Coronary artery (tissue), 2 donors: ENCODE results near the gene CEBPZOS.
"Not testable (repeated sequence)": the region's sequence is repeated elsewhere in the genome, so short reads cannot be mapped to it uniquely, and the experiment has no call there.

Experiments used
- DNase-seq: peaks from one replicate; pipeline ENCODE4 v3.0.0-alpha.2; 2017; ENCODE audit warnings: low spot score
- H3K27ac ChIP-seq, 2 donors: fragments of 200-600 bp; sonication (generic); one replicate each; pipeline ENCODE4 v1.5.1; 2016 to 2019
- H3K4me3 ChIP-seq: fragments of 200-600 bp; sonication (generic); 2 replicates; pipeline ENCODE4 v1.5.1; 2016; ENCODE audit warnings: mild to moderate bottlenecking, moderate library complexity
- CTCF ChIP-seq: fragments of 200-600 bp; sonication (generic); IDR thresholded peaks from one replicate; pipeline ENCODE4 v1.5.1; 2019; ENCODE audit warnings: antibody characterized with exemption

The CEBPZOS gene

GRCh38 chr2:37191253-37191652 lies 5.0 kb upstream of the CEBPZOS start:
- no peak for TF ChIP-seq CTCF
- no peak overlapping the region for H3K4me3 ChIP-seq
- H3K27ac ChIP-seq: no peak overlapping the region
- no peak for DNase-seq

GRCh38 chr2:37191747-37192146 lies 4.5 kb upstream of the CEBPZOS start:
- H3K4me3 ChIP-seq: no peak overlapping the region
- H3K27ac ChIP-seq: no peak overlapping the region
- no peak for TF ChIP-seq CTCF
- DNase-seq: no peak

GRCh38 chr2:37192551-37192950 lies 3.7 kb upstream of the CEBPZOS start:
- no peak overlapping the region for H3K27ac ChIP-seq
- no peak for DNase-seq
- TF ChIP-seq CTCF: no peak

GRCh38 chr2:37195862-37196319 lies 405 bp upstream of the CEBPZOS start:
- peak overlapping the region; percentile 73 for H3K4me3 ChIP-seq
- not testable (repeated sequence) for DNase-seq
- peak overlapping the region; percentile 86 to 95 for H3K27ac ChIP-seq

More at GRCh38 chr2:37192551-37192950, 3.7 kb upstream of the CEBPZOS start:
- H3K4me3 ChIP-seq: no peak overlapping the region

DNA sequence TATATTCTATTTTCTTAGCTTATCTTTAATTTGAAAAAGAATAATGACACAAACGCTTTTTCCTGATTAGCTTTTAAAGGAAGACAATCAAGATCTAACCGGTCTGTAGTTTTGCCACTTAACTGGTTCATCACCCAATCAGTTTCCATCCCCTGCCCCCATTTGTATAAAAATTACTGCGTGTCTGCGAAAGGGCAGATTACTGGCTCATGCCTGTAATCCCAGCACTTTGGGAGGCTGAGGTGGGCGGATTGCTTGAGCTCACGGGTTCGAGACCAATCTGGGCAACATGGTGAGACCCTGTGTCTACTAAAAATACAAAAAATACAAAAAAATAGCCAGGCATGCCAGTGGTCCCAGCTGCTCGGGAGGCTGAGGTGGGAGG lies 2.4 kb downstream of the CEBPZOS start:
- TF ChIP-seq CTCF: no peak
- Histone ChIP-seq H3K27ac (no peak overlapping the region), H3K4me3 (no peak overlapping the region)
- no peak for DNase-seq

GRCh38 chr2:37201208-37201607 lies 4.9 kb downstream of the CEBPZOS start:
- no peak for DNase-seq
- no peak overlapping the region for H3K4me3 ChIP-seq
- TF ChIP-seq CTCF: no peak
- H3K27ac ChIP-seq: no peak overlapping the region

- DNase-seq: no peak
- no peak for TF ChIP-seq CTCF
- Histone ChIP-seq H3K4me3 (no peak overlapping the region), H3K27ac (no peak overlapping the region)
These were observed 5.5 kb downstream of the CEBPZOS start for GRCh38 chr2:37201766-37202165.

GRCh38 chr2:37203708-37204107 lies 7.4 kb downstream of the CEBPZOS start:
- Histone ChIP-seq H3K4me3 (no peak overlapping the region), H3K27ac (no peak overlapping the region)
- DNase-seq: no peak
- TF ChIP-seq CTCF: no peak

DNA sequence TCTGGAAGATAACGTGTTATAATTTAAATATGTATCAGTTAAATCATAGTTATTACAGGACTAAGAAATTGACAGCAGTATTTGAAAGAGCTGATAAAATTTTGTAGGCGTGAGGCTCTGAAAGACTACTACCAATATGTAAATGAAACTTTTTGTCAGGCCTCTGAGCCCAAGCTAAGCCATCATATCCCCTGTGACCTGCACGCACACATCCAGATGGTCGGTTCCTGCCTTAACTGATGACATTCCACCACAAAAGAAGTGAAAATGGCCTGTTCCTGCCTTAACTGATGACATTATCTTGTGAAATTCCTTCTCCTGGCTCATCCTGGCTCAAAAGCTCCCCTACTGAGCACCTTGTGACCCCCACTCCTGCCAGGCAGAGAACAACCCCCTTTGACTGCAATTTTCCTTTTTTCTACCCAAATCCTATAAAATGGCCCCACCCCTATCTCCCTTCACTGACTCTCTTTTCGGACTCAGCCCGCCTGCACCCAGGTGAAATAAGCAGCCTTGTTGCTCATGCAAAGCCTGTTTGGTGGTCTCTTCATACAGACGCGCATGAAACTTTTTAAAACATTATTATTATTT lies 8.9 kb downstream of the CEBPZOS start:
- not testable (repeated sequence) for DNase-seq, H3K4me3 ChIP-seq, H3K27ac ChIP-seq
